ENCODE results near the gene ACAP3.
A peak's percentile ranks its signal among the peaks of the same experiment; 100 is the strongest.

ACAP3 gene

DNA sequence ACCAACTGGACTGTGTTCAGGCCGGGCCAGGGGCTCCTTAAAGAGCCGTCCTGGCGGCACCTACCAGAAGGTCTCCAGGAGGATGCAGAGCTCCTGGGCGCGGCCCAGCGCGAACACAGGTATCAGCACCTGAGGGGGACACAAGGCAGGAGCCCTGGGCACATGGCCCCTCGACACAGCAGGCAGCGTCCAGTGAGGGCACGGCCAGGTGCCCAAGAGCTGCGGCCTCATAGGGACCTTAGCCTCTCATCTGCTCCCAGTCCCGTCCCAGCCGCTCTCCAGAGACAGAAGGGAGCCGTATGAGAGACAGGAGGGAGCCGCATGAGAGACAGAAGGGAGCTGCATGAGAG lies 6.5 kb upstream of the ACAP3 start:
- DNase-seq (ENCODE audit: low spot score), result no peak

DNA sequence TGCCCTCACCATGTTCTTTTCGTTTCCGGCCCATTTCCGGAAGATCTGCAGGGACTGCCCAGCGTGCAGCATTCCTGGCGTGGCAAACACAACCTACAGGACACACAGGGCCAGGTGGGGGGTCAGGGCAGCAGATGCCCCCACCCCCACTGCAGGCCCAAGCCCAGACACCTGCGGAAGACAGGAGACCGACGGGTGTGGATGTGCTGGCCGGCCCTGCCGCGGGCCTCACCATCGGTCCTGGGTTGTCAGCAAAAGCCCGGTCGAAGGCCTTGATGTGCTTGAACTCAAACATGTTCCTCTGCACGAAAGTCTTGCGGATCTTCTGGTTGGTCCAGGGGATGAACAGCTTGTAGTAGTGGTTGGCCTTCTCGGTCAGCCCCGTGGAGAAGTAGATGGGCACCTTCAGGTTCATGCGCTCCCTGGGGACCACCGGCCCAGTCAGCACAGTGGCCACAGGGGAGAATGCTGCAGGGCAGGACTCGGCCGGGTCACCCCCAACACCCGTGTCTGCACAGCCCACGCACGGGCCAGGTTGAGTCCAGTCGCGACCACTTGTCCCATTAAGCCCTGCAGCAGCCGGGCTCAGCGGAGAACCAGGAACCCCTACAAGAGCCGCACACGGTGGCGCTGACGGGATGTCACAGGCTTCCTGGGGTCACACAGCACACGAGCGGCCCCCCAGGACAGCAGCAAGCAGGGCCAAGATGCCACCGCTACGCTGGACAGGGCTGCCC lies 5.9 kb upstream of the ACAP3 start:
- no peak for DNase-seq (ENCODE audit: low spot score)

- no peak for DNase-seq (ENCODE audit: low spot score)
Measured at GRCh38 chr1:1312450-1313314, 5.0 kb upstream of the ACAP3 start.

GRCh38 chr1:1311107-1312104 lies 3.7 kb upstream of the ACAP3 start:
- DNase-seq (ENCODE audit: low spot score), result no peak

GRCh38 chr1:1310476-1311053 lies 2.8 kb upstream of the ACAP3 start:
- DNase-seq (ENCODE audit: low spot score), result no peak

GRCh38 chr1:1310109-1310385 lies 2.3 kb upstream of the ACAP3 start:
- DNase-seq (ENCODE audit: low spot score), result no peak

GRCh38 chr1:1309251-1310108 lies 1.8 kb upstream of the ACAP3 start:
- no peak for DNase-seq (ENCODE audit: low spot score)

- DNase-seq (ENCODE audit: low spot score), result no peak
Measured at GRCh38 chr1:1308756-1309250, 1.1 kb upstream of the ACAP3 start.

GRCh38 chr1:1307261-1307922 lies 338 bp downstream of the ACAP3 start:
- DNase-seq (ENCODE audit: low spot score), result peak; percentile 71

DNA sequence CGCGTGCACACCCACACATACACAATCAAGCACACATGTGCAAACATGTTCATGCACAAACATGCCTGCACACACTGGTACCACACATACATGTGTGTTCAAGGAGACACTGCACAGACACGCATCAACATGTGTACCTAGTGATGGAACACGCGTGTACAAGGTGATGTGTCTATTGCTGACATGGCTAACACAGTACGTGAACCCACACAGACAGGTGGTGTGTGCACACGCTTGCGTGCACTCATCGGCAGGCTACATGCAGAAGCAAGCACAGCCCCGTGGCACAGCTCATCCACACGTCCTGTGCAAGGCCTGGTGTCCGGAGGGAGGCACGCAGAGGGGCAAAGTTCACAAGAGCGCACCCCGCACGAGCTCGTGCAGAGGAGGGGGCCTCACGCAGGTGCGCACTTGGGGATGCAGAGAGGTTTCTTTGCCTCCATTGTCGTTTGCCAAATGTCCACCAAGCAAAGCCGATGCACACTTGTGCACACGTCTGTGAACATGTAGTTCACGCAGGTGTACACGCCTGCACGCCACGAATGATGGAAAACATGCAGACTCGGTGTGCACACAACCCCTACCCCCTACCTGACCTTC lies 969 bp downstream of the ACAP3 start:
- DNase-seq (ENCODE audit: low spot score), result no peak

DNA sequence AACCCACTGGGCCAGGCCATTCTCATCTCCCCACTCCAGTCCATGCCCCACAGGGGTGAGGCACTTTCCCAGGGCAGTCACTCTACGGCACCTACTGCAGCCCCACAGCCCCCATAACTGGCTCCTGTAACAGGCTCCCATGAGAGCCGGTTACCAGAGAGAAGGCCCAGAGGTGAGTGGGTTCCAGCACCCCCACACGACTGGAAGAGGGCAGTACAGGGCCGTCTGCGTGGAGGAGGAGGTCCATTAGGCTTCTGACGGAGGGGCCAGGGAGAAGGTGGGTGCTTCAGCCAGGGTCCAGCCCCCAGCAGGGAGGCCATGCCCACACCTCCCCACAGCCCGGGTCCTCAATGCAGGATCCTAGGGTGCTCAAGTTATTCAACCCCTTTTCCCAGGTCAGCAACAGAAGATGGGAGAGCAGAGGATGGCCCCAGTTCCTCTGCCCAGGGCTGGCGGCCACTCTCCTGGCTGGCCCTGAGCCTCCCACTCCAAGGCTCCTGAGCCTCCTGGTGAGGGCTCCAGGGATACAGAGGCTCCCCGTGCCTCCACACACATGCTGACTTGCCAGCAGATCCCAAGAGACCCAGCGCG lies 1.6 kb downstream of the ACAP3 start:
- DNase-seq (ENCODE audit: low spot score), result no peak

DNA sequence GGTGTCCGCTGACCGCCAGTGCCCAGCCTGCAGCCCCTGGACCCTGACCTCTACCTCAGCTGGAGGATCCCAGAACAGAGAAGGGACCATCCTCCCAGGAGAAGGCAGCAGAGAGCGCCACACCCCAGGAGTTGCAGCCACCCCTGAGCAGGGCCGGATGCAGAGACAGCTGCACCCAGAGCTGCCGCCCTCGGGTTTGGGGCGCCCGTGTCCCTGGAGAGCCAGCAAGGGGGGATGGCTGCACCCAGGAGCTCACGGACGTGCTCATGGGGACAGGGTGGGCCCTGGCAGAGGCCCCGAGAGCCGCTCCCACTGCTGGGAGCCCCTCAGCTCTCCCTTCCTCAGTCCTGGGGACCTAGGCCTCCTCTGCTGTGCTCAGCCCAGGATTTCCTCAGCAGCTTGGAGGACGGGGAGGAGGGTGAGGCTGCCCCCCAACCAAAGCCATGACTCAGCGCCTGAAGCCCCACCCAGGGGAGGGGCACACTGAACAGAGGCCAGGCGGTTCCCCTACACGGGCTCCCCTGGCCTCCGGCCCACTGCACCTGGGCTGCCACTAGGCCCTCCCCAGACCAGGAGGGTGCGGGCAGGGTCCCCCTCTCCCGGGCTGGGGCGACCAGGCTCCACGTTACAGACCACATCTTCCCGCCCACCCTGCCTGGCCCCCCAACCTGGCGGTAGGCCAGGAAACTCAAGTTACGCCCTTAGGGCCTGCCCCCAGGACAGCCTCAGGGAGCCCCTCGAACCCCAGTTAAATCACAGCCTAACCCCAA lies 2.2 kb downstream of the ACAP3 start:
- no peak for DNase-seq (ENCODE audit: low spot score)

- DNase-seq (ENCODE audit: low spot score), result no peak
Measured at GRCh38 chr1:1304331-1305299, 3.1 kb downstream of the ACAP3 start.

GRCh38 chr1:1303736-1304135 lies 4.0 kb downstream of the ACAP3 start:
- no peak for DNase-seq (ENCODE audit: low spot score)

DNA sequence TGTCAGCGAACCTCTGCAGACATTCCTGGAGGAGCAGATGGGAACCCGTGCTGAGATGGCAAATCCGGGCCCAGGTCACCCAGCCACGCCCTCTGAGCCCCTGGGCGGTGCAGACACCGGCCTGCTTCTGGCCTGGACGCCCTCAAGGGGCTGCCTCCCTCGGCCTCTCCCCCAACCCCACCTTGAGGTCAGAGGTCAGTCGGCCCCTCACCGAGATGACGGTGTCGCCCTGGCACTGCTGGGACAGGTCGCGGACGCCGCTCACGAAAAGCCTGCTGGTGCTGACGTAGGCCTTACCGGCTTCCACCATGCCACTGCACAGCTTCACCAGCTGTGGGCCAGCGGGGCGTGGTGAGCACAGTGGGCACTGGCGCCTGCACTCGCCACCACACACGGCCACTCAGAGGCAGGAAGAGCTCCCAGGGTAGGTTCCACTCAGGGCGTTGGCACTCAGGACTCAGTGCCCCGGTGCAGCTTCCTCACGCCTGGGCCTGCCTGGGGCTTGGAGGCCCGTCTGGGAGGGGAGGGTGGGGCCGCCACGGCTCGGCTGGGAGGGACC lies 4.7 kb downstream of the ACAP3 start:
- no peak for DNase-seq (ENCODE audit: low spot score)

GRCh38 chr1:1302006-1302430 lies 5.7 kb downstream of the ACAP3 start:
- DNase-seq (ENCODE audit: low spot score), result peak; percentile 74

GRCh38 chr1:1300352-1300739 lies 7.4 kb downstream of the ACAP3 start:
- DNase-seq (ENCODE audit: low spot score), result no peak
